ENCODE data around the gene GNS.

Gene GNS

DNA sequence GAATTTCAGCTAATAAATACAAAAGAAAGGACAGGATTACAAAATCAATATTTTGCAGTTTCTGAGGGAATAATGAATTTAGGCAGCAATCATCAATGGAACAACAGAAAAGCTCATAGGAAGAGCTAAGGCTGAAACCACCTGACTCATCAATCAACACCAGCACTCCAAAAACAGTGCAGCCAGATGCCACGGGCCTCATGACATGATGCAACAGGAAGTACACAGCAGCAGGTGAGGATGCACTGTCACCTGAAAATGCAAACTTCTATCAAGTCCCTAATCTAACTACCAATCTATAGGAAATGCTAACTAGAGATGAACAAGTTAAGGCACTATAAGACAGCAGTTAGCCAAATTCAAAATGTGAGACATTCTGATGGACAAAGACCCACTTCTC is 21.7 kb downstream of the GNS start:
- DNase-seq (ENCODE audit: low read depth), result no peak
- H3K4me3 ChIP-seq (ENCODE audit: low read depth, low read length), result no peak overlapping the region
- TF ChIP-seq, protein P1, sequence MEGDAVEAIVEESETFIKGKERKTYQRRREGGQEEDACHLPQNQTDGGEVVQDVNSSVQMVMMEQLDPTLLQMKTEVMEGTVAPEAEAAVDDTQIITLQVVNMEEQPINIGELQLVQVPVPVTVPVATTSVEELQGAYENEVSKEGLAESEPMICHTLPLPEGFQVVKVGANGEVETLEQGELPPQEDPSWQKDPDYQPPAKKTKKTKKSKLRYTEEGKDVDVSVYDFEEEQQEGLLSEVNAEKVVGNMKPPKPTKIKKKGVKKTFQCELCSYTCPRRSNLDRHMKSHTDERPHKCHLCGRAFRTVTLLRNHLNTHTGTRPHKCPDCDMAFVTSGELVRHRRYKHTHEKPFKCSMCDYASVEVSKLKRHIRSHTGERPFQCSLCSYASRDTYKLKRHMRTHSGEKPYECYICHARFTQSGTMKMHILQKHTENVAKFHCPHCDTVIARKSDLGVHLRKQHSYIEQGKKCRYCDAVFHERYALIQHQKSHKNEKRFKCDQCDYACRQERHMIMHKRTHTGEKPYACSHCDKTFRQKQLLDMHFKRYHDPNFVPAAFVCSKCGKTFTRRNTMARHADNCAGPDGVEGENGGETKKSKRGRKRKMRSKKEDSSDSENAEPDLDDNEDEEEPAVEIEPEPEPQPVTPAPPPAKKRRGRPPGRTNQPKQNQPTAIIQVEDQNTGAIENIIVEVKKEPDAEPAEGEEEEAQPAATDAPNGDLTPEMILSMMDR (conservative IDR thresholded peaks at IDR 0.05; ENCODE audit: low read depth, low read length), result no peak

DNA sequence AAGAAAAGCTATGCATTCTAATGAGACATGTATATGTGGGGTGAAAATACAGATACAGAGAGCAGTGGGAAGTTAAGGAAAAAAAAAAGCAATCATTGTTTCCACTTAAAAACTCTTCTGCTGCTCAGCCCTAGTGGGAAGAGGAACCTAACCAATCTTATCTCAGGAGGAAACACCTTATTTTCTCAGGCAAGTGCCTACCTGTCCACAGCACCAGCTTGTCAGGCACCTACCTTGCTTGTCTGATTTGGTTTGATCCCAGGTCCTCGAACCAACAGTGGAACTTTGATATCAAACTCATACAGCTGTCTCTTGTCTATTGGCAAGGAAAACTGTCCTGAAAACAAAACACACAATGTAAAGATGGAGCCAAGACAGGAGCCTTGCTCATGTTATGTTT is 22.4 kb downstream of the GNS start:
- TF ChIP-seq, protein P1 (conservative IDR thresholded peaks at IDR 0.05; ENCODE audit: low read depth, low read length), result no peak
- H3K4me3 ChIP-seq (ENCODE audit: low read depth, low read length), result no peak overlapping the region
- DNase-seq (ENCODE audit: low read depth), result no peak

DNA sequence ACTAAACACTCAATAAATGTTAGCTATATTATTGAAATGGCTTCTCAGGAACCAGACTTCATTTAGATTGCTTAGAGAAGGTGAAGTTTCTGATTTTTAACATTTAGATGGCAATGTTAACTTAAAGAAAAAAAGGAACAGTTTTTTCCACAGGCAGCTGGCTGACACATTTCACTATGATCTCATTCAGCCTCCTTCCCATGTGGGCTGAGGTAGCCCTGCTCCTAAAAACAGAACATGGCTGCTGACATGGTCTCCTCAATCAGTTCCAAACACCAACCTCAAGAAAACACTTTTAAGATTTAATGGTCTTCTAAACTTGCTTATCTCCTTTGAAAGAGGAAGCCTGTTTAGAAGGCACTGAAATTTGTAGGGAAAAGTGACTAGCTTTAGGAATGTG is 23.8 kb downstream of the GNS start:
- no peak for DNase-seq (ENCODE audit: low read depth)
- TF ChIP-seq, protein P1 (conservative IDR thresholded peaks at IDR 0.05; ENCODE audit: low read depth, low read length), result no peak
- no peak overlapping the region for H3K4me3 ChIP-seq (ENCODE audit: low read depth, low read length)

DNA sequence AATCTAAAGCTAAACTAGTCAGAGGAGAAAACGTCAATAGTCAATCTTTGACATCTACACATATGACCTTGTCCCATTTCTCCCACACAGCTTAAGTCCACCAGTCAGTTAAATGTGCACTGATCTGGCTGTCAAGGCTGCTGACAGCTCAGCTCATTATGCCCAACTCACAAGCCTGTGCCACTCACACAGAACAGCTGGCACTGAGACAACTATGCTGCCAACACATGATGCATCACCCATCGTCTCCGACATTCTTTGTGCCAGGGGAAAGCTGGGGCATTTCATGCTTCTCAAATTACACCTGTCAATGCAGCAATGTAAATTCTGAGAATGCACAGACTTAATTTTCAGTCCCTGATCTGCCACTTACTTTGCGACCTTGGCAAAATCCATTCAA is 25.3 kb downstream of the GNS start:
- no peak overlapping the region for H3K4me3 ChIP-seq (ENCODE audit: low read depth, low read length)
- TF ChIP-seq, protein P1 (conservative IDR thresholded peaks at IDR 0.05; ENCODE audit: low read depth, low read length), result no peak
- no peak for DNase-seq (ENCODE audit: low read depth)

DNA sequence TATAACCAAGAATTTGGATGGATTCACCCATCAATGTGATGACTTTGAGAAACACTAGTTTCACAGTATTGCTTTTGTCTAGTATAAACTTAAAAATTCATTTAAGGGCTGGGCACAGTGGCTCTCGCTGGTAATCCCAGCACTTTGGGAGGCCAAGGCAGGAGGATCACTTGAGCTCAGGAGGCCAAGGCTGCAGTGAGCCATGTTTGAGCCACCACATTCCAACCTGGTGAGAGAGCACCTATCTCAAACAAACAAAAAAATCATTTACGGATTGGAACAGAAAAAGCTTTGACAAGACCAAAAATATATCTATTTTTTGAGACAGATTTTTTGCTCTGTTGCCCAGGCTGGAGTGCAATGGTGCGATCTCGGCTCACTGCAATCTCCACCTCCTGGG is 27.5 kb downstream of the GNS start:
- H3K4me3 ChIP-seq (ENCODE audit: low read depth, low read length), result no peak overlapping the region
- DNase-seq (ENCODE audit: low read depth), result no peak
- TF ChIP-seq, protein P1 (conservative IDR thresholded peaks at IDR 0.05; ENCODE audit: low read depth, low read length), result no peak

DNA sequence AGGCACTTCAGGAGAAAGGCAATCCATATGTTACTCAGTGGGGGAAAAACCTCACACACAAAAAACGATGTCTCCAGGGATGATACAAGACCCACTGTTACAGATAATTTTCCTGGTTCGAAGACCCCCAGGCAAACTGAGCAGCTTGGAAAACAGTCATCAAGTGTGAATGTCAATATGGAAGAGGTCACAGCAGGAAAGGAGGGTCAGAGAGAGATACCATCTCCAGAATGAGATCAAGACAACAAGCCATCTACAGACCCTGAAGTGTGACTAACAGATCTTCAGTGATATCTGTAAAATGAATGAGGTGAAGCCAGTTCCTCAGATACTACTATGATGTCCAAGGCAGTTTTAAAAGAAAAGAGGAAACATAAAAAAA is 28.6 kb downstream of the GNS start:
- H3K4me3 ChIP-seq (ENCODE audit: low read depth, low read length), result no peak overlapping the region
- no peak for DNase-seq (ENCODE audit: low read depth)
- TF ChIP-seq, protein P1 (conservative IDR thresholded peaks at IDR 0.05; ENCODE audit: low read depth, low read length), result no peak

DNA sequence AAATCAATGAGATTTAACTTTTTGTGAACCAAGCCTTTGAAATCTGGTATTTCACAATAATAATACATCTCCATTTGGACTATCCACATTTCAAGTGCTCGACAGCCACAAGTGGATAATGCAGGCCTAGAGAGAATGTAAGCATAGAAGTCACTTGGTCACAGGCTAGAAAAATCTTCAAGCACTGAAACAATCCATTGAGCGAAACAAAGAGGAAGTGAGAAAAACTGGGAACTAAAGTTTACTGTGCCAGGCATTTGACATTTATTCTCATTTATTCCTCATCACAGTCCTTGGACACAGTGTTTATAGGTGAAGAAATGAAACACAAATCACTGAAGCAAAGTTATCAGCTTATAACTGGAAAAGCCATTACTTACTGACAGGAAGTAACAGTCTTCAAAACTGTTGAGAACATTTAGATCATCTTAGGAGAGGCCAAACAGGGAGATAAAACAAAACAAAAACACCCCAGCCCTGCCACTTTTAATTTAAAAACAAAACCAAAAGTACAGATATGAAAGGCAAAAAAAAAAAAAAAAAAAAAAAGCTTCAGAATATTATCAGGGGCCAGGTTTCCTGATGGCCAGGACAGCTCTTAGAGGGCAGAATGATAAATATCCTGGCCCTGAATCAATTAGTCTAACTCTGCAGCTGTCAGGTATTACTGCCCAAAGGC is 29.2 kb downstream of the GNS start:
- DNase-seq (ENCODE audit: low read depth), result no peak
- TF ChIP-seq, protein P1 (conservative IDR thresholded peaks at IDR 0.05; ENCODE audit: low read depth, low read length), result no peak
- no peak overlapping the region for H3K4me3 ChIP-seq (ENCODE audit: low read depth, low read length)
